GM19193 (cell line): ENCODE measurements around the gene SPOCK1.

ENCODE experiments used
- POLR2A ChIP-seq: IDR thresholded peaks from 4 replicates; pipeline ENCODE4 v1.6.1; 2011; ENCODE audit not compliant: insufficient read depth, insufficient read length; ENCODE audit errors: extremely low read depth

SPOCK1 gene

GRCh38 chr5:137192293-137192743 lies 306.8 kb downstream of the SPOCK1 start:
- TF ChIP-seq POLR2A: no peak

- TF ChIP-seq POLR2A: no peak
Observed at GRCh38 chr5:137191179-137191578, 307.9 kb downstream of the SPOCK1 start.

GRCh38 chr5:137190441-137190840 lies 308.7 kb downstream of the SPOCK1 start:
- TF ChIP-seq POLR2A: no peak

GRCh38 chr5:137190031-137190430 lies 309.1 kb downstream of the SPOCK1 start:
- TF ChIP-seq POLR2A: no peak

- no peak for TF ChIP-seq POLR2A
Observed at GRCh38 chr5:137188566-137188965, 310.6 kb downstream of the SPOCK1 start.

- TF ChIP-seq POLR2A: no peak
Observed at GRCh38 chr5:137186759-137187461, 312.2 kb downstream of the SPOCK1 start.

- no peak for TF ChIP-seq POLR2A
Observed at GRCh38 chr5:137185193-137185592, 313.9 kb downstream of the SPOCK1 start.

GRCh38 chr5:137184734-137185133 lies 314.4 kb downstream of the SPOCK1 start:
- TF ChIP-seq POLR2A: no peak

GRCh38 chr5:137182576-137182975 lies 316.6 kb downstream of the SPOCK1 start:
- no peak for TF ChIP-seq POLR2A

GRCh38 chr5:137181667-137182066 lies 317.5 kb downstream of the SPOCK1 start:
- TF ChIP-seq POLR2A: no peak

GRCh38 chr5:137179203-137179602 lies 319.9 kb downstream of the SPOCK1 start:
- no peak for TF ChIP-seq POLR2A

GRCh38 chr5:137176609-137177008 lies 322.5 kb downstream of the SPOCK1 start:
- TF ChIP-seq POLR2A: no peak

GRCh38 chr5:137176126-137176525 lies 323.0 kb downstream of the SPOCK1 start:
- no peak for TF ChIP-seq POLR2A

GRCh38 chr5:137174196-137174595 lies 324.9 kb downstream of the SPOCK1 start:
- TF ChIP-seq POLR2A: no peak

GRCh38 chr5:137172258-137172657 lies 326.9 kb downstream of the SPOCK1 start:
- no peak for TF ChIP-seq POLR2A

- no peak for TF ChIP-seq POLR2A
Observed at GRCh38 chr5:137167187-137167586, 331.9 kb downstream of the SPOCK1 start.

GRCh38 chr5:137164961-137165360 lies 334.2 kb downstream of the SPOCK1 start:
- TF ChIP-seq POLR2A: no peak
